HFFc6 (cell line): ENCODE measurements around the gene PPM1M. TPM values are rescaled to one million over a fixed set of nuclear protein-coding genes. Genes with fewer than 3 reads are reported as not detected.
A peak's percentile ranks its signal among the peaks of the same experiment; 100 is the strongest.

ENCODE experiments used
- DNase-seq: peaks from one replicate; pipeline ENCODE4 v3.0.0-alpha.2; 2018
- H3K27ac Mint-ChIP-seq: 2 replicates; pipeline ENCODE4 v1.8.0; 2020; ENCODE audit warnings: mild to moderate bottlenecking, mixed read lengths
- H3K27me3 Mint-ChIP-seq: 2 replicates; pipeline ENCODE4 v1.8.0; 2021; ENCODE audit warnings: mild to moderate bottlenecking, moderate library complexity, mixed read lengths; ENCODE audit not compliant: insufficient read depth
- H3K36me3 Mint-ChIP-seq: 2 replicates; pipeline ENCODE4 v1.8.0; 2021; ENCODE audit warnings: low read depth, mixed read lengths
- H3K4me1 Mint-ChIP-seq: 2 replicates; pipeline ENCODE4 v1.8.0; 2020; ENCODE audit warnings: low read depth, mixed read lengths
- H3K4me3 Mint-ChIP-seq: 2 replicates; pipeline ENCODE4 v1.8.0; 2020; ENCODE audit warnings: mild to moderate bottlenecking, moderate library complexity, mixed read lengths
- H3K9me3 Mint-ChIP-seq: 2 replicates; pipeline ENCODE4 v1.8.0; 2020; ENCODE audit warnings: mild to moderate bottlenecking, mixed read lengths
- long read RNA-seq: library from polyadenylated mRNA; unstranded; transcript quantifications from one replicate; pipeline ENCODE4 v2.0.0, GENCODE V29; 2019
- total RNA-seq, 6 experiments: library from RNA; stranded (reverse); fragmentation: NEBNext Ultra II Directional; extraction: Animal tissue kit (Norgen Biotek cat#: 25700); gene quantifications; 2 replicates in 1 of 6; 3 replicates in 5 of 6; pipeline ENCODE4 v1.2.3, GENCODE V29; 2021
- TF ChIP-seq, protein P1 (sequence below): fragments of 200-600 bp; sonication (generic); IDR thresholded peaks from 2 replicates; pipeline ENCODE4 v1.5.0; 2021; ENCODE audit warnings: antibody characterized with exemption, mild to moderate bottlenecking

PPM1M gene
- 10 to 100 TPM; 20.8 to 23.4 (median 20.9) TPM for total RNA-seq
- long read RNA-seq, transcript PPM1M-202 (10 exons, 2,193 nt), result major isoform, 11 of 22 reads
- long read RNA-seq, partial matches to known transcripts, result 1 of 22 reads
- long read RNA-seq, other reads (novel, unspliced or antisense), result 8 of 22 reads

DNA sequence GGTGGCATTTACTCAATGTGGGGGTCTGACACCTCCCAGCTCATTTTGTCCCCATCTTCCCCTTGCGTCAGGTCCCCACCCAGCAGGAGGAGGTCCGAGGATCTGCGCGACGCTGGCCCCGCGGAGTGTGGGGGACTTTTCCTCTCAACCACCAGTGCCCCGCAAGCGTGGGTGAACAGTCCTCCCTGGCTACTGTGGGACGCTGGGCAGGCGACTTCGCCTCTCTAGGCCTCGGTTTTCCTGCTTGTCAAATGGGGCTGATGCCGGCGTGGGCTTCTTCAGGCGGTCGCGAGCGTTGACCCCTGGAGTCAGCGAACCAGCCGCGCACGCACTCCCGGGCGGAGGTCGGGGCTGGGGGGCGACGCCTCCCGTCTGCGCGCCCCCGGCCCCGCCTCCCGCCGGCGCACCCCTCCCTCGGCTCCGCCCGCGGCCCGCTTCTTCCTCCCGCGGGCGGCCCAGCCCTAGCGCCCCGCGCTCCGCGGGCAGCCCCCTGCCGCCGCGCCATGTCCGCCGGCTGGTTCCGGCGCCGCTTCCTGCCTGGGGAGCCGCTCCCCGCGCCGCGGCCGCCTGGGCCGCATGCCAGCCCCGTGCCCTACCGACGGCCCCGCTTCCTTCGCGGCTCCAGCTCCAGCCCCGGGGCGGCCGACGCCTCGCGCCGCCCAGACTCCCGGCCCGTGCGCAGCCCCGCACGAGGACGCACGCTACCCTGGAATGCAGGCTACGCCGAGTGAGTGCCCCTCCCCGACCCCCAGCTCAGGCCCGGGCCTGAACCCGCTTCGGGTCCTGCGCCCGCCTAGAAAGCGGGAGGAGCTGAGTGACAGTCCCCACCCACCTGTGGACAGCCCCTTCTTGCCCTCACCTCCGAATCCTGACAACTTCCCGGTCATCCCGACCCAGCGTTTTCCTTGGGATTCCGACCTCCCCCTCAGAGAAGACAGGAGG, at the start of gene PPM1M:
Gene PPM1M (plus strand): TSS at position 438 of the 942 bp plus-strand sequence. CDS start 66 bp downstream, at position 504.
- H3K27me3 Mint-ChIP-seq, result peaks cover 6% of the 10 kb centered on the region
- H3K4me3 Mint-ChIP-seq, result peak within 1 kb of the TSS; percentile 85
- peak within 1 kb of the TSS; percentile 74 for H3K27ac Mint-ChIP-seq
- TF ChIP-seq, protein P1, sequence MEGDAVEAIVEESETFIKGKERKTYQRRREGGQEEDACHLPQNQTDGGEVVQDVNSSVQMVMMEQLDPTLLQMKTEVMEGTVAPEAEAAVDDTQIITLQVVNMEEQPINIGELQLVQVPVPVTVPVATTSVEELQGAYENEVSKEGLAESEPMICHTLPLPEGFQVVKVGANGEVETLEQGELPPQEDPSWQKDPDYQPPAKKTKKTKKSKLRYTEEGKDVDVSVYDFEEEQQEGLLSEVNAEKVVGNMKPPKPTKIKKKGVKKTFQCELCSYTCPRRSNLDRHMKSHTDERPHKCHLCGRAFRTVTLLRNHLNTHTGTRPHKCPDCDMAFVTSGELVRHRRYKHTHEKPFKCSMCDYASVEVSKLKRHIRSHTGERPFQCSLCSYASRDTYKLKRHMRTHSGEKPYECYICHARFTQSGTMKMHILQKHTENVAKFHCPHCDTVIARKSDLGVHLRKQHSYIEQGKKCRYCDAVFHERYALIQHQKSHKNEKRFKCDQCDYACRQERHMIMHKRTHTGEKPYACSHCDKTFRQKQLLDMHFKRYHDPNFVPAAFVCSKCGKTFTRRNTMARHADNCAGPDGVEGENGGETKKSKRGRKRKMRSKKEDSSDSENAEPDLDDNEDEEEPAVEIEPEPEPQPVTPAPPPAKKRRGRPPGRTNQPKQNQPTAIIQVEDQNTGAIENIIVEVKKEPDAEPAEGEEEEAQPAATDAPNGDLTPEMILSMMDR, result no peak
- H3K9me3 Mint-ChIP-seq, result no peaks in the 10 kb centered on the region
- DNase-seq, result peak; percentile 29
- peaks cover 41% of the 10 kb centered on the region for H3K4me1 Mint-ChIP-seq
- peaks cover 15% of the 10 kb centered on the region for H3K36me3 Mint-ChIP-seq

DNA sequence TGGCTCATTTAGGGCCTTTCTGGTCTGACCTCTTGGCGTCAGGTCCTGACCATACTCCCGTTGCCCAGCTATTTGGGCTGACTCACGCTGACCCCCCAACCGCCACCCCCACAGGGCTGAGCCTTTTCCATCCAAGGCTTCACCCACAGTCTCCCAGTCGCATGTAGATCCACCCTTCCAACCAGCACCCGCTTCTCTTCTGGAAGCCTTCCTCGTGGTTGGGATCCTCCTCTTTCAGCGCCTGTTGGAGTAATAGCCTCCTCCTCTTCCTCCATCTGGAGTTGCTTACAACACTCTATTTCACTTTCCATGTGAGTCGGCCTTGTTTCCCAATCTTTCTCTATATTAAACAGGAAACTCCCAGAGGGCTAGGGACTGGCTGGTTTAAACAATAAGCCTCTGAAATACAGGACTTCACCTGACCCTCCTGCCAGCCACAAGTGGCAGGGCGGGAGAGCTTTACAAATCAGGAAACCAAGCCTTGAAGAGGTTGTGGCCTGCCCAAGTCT, 49.7 kb upstream of the PPM1M start:
- peaks cover 44% of the 10 kb centered on the region for H3K4me1 Mint-ChIP-seq
- TF ChIP-seq, protein P1, result no peak
- H3K27ac Mint-ChIP-seq, result no peak overlapping the region; the same call in 1 of the 2 replicates
- DNase-seq, result peak; percentile 19
- H3K36me3 Mint-ChIP-seq, result peaks cover 10% of the 10 kb centered on the region
- no peaks in the 10 kb centered on the region for H3K9me3 Mint-ChIP-seq
- H3K4me3 Mint-ChIP-seq, result no peak overlapping the region
- peaks cover 9% of the 10 kb centered on the region for H3K27me3 Mint-ChIP-seq

GRCh38 chr3:52196977-52197376, 48.6 kb upstream of the PPM1M start:
- Mint-ChIP-seq H3K27me3 (peaks cover 9% of the 10 kb centered on the region), H3K36me3 (peaks cover 16% of the 10 kb centered on the region), H3K4me1 (peaks cover 47% of the 10 kb centered on the region), H3K9me3 (no peaks in the 10 kb centered on the region), H3K4me3 (no peak overlapping the region), H3K27ac (no peak overlapping the region)
- TF ChIP-seq, protein P1, result no peak
- DNase-seq, result no peak

DNA sequence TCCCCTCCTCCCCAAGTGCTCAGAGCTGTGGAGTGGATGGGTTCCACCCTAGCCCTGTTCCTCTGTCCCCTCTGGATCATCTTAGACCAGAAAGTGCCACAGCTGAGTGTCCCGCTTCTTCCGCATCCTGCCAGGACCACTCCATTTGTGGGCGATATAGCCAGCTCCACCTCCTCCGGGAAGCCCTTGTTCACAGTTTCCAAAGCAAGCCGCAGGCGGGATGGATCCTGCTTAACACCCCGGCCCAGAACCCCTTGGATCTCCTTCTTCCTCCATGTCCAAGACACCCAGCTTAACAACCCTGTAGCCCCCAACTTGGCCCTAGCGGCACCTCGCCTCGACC, 48.1 kb upstream of the PPM1M start:
- H3K9me3 Mint-ChIP-seq, result no peaks in the 10 kb centered on the region
- no peak for DNase-seq
- peaks cover 19% of the 10 kb centered on the region for H3K36me3 Mint-ChIP-seq
- H3K4me3 Mint-ChIP-seq, result peak overlapping the region; percentile 94
- peak overlapping the region; percentile 81 for H3K27ac Mint-ChIP-seq
- peaks cover 9% of the 10 kb centered on the region for H3K27me3 Mint-ChIP-seq
- H3K4me1 Mint-ChIP-seq, result peaks cover 47% of the 10 kb centered on the region
- TF ChIP-seq, protein P1, result no peak

- H3K4me1 Mint-ChIP-seq, result peaks cover 43% of the 10 kb centered on the region
- no peaks in the 10 kb centered on the region for H3K9me3 Mint-ChIP-seq
- H3K27ac Mint-ChIP-seq, result peak within 1 kb of the TSS; percentile 81
- H3K4me3 Mint-ChIP-seq, result peak within 1 kb of the TSS; percentile 94
- peaks cover 9% of the 10 kb centered on the region for H3K27me3 Mint-ChIP-seq
- peaks cover 20% of the 10 kb centered on the region for H3K36me3 Mint-ChIP-seq
- DNase-seq, result peak; percentile 74
- TF ChIP-seq, protein P1, result peak; percentile 36
These were observed 47.5 kb upstream of the PPM1M start, which contains the start of gene ALAS1 for GRCh38 chr3:52197842-52198625. ALAS1 (plus strand) TSS chr3:52198160; CDS start chr3:52199242, 1,082 bp downstream.
